Sigmoid colon (tissue), 7 donors: ENCODE data around the gene SEMA4C. TPM values are rescaled to one million over a fixed set of nuclear protein-coding genes. Genes with fewer than 3 reads are reported as not detected.

Source experiments
- DNase-seq: peaks from one replicate; pipeline ENCODE4 v3.0.0-alpha.2; 2019
- H3K27ac ChIP-seq, 4 donors: fragments of 200-600 bp; sonication (generic); one replicate each; pipeline ENCODE4 v1.5.1; 2016 to 2019; ENCODE audit warnings: mild to moderate bottlenecking in 1 of 4
- H3K27me3 ChIP-seq, 3 donors: fragments of 200-600 bp; sonication (generic); one replicate each; pipeline ENCODE4 v1.5.1; 2019; ENCODE audit warnings: mild to moderate bottlenecking in 1 of 3
- H3K36me3 ChIP-seq, 4 donors: fragments of 200-600 bp; sonication (generic); one replicate each; pipeline ENCODE4 v1.5.1; 2016 to 2019
- H3K4me1 ChIP-seq, 4 donors: fragments of 200-600 bp; sonication (generic); one replicate each; pipeline ENCODE4 v1.5.1; 2017 to 2019
- H3K4me3 ChIP-seq, 4 donors: fragments of 200-600 bp; sonication (generic); one replicate each; pipeline ENCODE4 v1.5.1; 2017 to 2019; ENCODE audit warnings: mild to moderate bottlenecking in 2 of 4, moderate library complexity in 1 of 4
- H3K9me3 ChIP-seq, 4 donors: fragments of 200-600 bp in 3 of 4; sonication (generic) in 3 of 4; one replicate each; pipeline versions ENCODE4 v1.5.1 to v1.6.1; 2013 to 2019
- EP300 ChIP-seq, 4 donors: sonication (generic); formaldehyde crosslinking; IDR thresholded peaks; one replicate each; pipeline ENCODE4 v1.6.1; 2017; ENCODE audit warnings: antibody characterized with exemption in 4 of 4
- POLR2A ChIP-seq, 2 donors: fragments of 450-650 bp; IDR thresholded peaks; one replicate each; pipeline ENCODE4 v1.6.1; 2016; ENCODE audit warnings: antibody characterized with exemption in 2 of 2, mild to moderate bottlenecking in 2 of 2, moderate library complexity in 2 of 2
- POLR2AphosphoS5 ChIP-seq, 4 donors: sonication (generic); formaldehyde crosslinking; IDR thresholded peaks; one replicate each; pipeline ENCODE4 v1.6.1; 2017; ENCODE audit warnings: antibody characterized with exemption in 4 of 4
- whole genome bisulfite sequencing, 2 donors: extraction: QIAGEN DNeasy Blood & Tissue Kit; methylation state at CpG; one replicate each; pipeline ENCODE4 v1.1.7; 2013; 5-methylcytosine and 5-hydroxymethylcytosine counted together
- intact Hi-C: fragments of 100-400 bp; cut with DNase I; formaldehyde crosslinking; loops from one replicate; pipeline ENCODE4 v1.15.1; 2023
- polyA plus RNA-seq, 3 donors: library from polyadenylated mRNA; stranded (reverse); fragments of 200-250 nt; gene quantifications; one replicate each; pipeline ENCODE4 v1.2.3, GENCODE V29; 2013
- total RNA-seq, 4 donors: library from RNA; depleted of rRNA; stranded (reverse); fragments of >200 nt; gene quantifications; one replicate each; pipeline ENCODE4 v1.1.0, GENCODE V29; 2016
- TF ChIP-seq, protein P1 (sequence below), 4 experiments: fragments of 450-650 bp in 3 of 4; fragments of 200-600 bp in 1 of 4; IDR thresholded peaks; one replicate each; pipeline ENCODE4 v1.5.1; 2016 to 2019; ENCODE audit warnings: antibody characterized with exemption in 4 of 4, mild to moderate bottlenecking in 3 of 4, moderate library complexity in 2 of 4
- donor health status: healthy with polysubstance abuse.
- donor health status: Bipolar disorder and iron deficiency.
- donor health status: healthy.

SEMA4C gene
- total and polyA plus RNA-seq, 7 donors, result 3.6 to 90.1 (median 57.1) TPM

DNA sequence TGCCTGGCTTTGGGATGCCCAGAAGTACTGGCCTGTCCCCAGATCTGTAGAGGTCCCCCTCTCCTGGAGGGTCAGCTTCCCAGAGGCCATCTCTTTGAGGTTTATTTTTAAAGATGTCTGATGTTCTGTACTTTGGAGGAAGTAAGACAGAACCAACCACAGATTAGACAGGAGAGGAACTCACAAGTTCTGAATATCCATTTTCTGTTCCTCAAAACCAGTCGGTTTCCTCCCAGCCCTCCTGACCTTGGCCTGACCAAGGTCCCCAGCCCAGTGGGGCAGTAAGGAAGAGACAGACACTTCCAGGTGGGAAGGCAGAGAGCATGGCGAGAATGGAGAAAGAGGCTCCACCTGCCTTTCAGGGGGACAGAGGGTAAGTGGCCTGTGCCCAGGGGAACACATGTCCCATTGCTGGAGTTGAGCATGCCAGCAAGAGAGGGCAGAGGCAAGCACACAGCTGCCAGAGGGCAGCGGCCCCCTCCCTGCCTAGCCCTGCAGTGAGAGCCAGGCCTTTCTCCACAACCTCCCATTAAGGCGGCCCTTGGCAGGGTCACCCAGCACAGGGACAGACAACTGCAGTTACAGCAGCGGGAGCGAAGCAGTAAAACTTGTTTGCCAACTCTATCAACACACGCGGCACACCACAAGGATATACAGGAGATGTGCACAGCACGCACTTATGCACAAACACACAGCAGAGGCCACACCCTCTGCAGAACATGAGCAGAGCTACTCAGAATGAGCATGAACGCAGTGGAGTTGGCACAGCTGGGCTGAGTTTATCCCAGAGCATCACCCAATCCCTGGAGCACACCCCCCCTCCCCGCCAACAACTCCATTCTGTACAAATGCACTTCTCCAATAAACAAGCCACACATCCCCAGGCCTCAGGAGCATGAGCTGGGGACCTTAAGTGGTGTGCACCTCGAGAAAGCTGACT lies 18.5 kb upstream of the SEMA4C start:
- TF ChIP-seq POLR2AphosphoS5 (IDR thresholded peaks at IDR 0.05) (peak in 3 of 4 donors; percentile 12 to 52 (median 46)), POLR2A (IDR thresholded peaks at IDR 0.05) (no peak)
- peak; percentile 79 for DNase-seq
- H3K4me3 ChIP-seq, result peak overlapping the region in 3 of 4 donors; percentile 35 to 37 (median 37)
- WGBS, 2 donors, result 9 to 49% methylated on average over 12 of the region's 12 CpGs
- H3K27ac ChIP-seq, result peak overlapping the region; percentile 75 to 91 (median 88)
- no peaks in the 10 kb centered on the region for H3K36me3 ChIP-seq
- intact Hi-C loops, result no loop called here
- H3K27me3 ChIP-seq, result no peaks in the 10 kb centered on the region
- peaks cover 0 to 78% (median 72%) of the 10 kb centered on the region in 4 donors for H3K4me1 ChIP-seq
- no peaks in the 10 kb centered on the region for H3K9me3 ChIP-seq

GRCh38 chr2:96887493-96888012 lies 17.7 kb upstream of the SEMA4C start:
- intact Hi-C loops, result loop anchor here (1.0 kb wide), 2 partner anchors 16 to 20 kb away; no protein-coding TSS in a partner anchor
- 66 to 71% methylated on average over 18 of the region's 18 CpGs for whole genome bisulfite sequencing, 2 donors
- peak; percentile 90 for DNase-seq
- Histone ChIP-seq H3K27me3 (no peaks in the 10 kb centered on the region), H3K27ac (peak overlapping the region; percentile 75 to 91 (median 88)), H3K36me3 (no peaks in the 10 kb centered on the region), H3K4me3 (peak overlapping the region in 3 of 4 donors; percentile 35 to 37 (median 37)), H3K4me1 (peaks cover 0 to 70% (median 65%) of the 10 kb centered on the region in 4 donors), H3K9me3 (no peaks in the 10 kb centered on the region)
- TF ChIP-seq POLR2AphosphoS5 (IDR thresholded peaks at IDR 0.05) (peak; percentile 39 to 75 (median 72)), EP300 (IDR thresholded peaks at IDR 0.05) (no peak)

GRCh38 chr2:96885432-96886347 lies 15.8 kb upstream of the SEMA4C start:
- no peak overlapping the region for H3K4me3 ChIP-seq
- no peaks in the 10 kb centered on the region for H3K36me3 ChIP-seq
- peak overlapping the region; percentile 75 to 91 (median 88) for H3K27ac ChIP-seq
- peaks cover 0 to 51% (median 47%) of the 10 kb centered on the region in 4 donors for H3K4me1 ChIP-seq
- no peaks in the 10 kb centered on the region for H3K27me3 ChIP-seq
- WGBS, 2 donors, result 91 to 93% methylated on average over 23 of the region's 23 CpGs
- intact Hi-C loops, result no loop called here
- no peaks in the 10 kb centered on the region for H3K9me3 ChIP-seq
- no peak for DNase-seq
- TF ChIP-seq POLR2A (IDR thresholded peaks at IDR 0.05), result no peak
- no peak for TF ChIP-seq EP300 (IDR thresholded peaks at IDR 0.05)
- TF ChIP-seq POLR2AphosphoS5 (IDR thresholded peaks at IDR 0.05), result no peak
- TF ChIP-seq, protein P1, sequence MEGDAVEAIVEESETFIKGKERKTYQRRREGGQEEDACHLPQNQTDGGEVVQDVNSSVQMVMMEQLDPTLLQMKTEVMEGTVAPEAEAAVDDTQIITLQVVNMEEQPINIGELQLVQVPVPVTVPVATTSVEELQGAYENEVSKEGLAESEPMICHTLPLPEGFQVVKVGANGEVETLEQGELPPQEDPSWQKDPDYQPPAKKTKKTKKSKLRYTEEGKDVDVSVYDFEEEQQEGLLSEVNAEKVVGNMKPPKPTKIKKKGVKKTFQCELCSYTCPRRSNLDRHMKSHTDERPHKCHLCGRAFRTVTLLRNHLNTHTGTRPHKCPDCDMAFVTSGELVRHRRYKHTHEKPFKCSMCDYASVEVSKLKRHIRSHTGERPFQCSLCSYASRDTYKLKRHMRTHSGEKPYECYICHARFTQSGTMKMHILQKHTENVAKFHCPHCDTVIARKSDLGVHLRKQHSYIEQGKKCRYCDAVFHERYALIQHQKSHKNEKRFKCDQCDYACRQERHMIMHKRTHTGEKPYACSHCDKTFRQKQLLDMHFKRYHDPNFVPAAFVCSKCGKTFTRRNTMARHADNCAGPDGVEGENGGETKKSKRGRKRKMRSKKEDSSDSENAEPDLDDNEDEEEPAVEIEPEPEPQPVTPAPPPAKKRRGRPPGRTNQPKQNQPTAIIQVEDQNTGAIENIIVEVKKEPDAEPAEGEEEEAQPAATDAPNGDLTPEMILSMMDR (IDR thresholded peaks at IDR 0.05), result no peak

DNA sequence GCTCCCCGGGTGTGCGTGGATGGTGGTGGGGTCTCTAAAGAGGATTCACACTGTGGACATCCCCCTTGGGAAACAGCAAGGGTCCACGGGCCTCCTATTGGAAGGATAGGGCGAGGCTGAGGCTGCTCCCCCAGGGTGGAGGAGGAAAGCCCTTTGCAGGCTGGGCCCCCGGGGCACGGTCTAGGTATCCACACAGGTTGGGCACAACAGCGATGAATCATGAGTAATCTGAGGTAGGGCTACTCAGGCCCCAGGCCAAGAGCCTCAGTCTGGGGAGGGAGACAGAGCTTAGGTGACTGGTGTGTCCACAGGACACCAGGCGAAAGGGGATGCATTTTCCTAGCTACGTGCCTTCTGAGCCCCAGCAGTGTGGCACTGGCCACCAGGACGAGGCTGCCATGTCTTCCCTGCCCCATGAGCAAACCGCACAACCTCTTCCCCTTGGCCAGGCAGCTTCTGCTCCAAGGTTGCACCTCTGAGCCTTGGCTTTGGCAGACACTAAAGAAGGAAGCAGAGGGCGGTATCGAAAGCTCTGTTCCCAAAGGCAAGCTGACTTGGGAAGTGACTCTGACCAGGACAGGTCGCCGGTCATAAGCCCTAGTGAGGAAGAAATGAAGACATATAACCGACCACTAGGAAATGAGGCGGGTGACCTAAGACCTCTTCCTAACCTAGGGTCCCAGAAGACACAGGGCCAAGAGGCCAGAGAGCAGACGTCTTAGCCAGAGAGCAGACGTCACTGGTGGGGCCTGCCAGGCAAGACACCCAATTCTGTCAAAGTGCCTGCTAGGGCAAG lies 14.6 kb upstream of the SEMA4C start:
- TF ChIP-seq POLR2AphosphoS5 (IDR thresholded peaks at IDR 0.05) (no peak), POLR2A (IDR thresholded peaks at IDR 0.05) (no peak), EP300 (IDR thresholded peaks at IDR 0.05) (no peak)
- no peaks in the 10 kb centered on the region for H3K36me3 ChIP-seq
- intact Hi-C loops, result no loop called here
- H3K4me3 ChIP-seq, result no peak overlapping the region
- no peak for DNase-seq
- no peaks in the 10 kb centered on the region for H3K9me3 ChIP-seq
- WGBS, 2 donors, result 89 to 91% methylated on average over 19 of the region's 19 CpGs
- H3K27me3 ChIP-seq, result no peaks in the 10 kb centered on the region
- peaks cover 0 to 46% (median 38%) of the 10 kb centered on the region in 4 donors for H3K4me1 ChIP-seq
- peak overlapping the region in 3 of 4 donors; percentile 87 to 91 (median 89) for H3K27ac ChIP-seq

- WGBS, 2 donors, result 87 to 90% methylated on average over 9 of the region's 9 CpGs
- intact Hi-C loops, result no loop called here
- no peak overlapping the region for H3K27ac ChIP-seq
- no peak for DNase-seq
- no peak overlapping the region for H3K4me3 ChIP-seq
- TF ChIP-seq, protein P1 (IDR thresholded peaks at IDR 0.05), result no peak
- TF ChIP-seq POLR2A (IDR thresholded peaks at IDR 0.05), result no peak
- no peak for TF ChIP-seq EP300 (IDR thresholded peaks at IDR 0.05)
- H3K36me3 ChIP-seq, result no peaks in the 10 kb centered on the region
- peaks cover 0 to 36% (median 27%) of the 10 kb centered on the region in 4 donors for H3K4me1 ChIP-seq
- H3K9me3 ChIP-seq, result no peaks in the 10 kb centered on the region
- H3K27me3 ChIP-seq, result no peaks in the 10 kb centered on the region
These were observed 13.4 kb upstream of the SEMA4C start for GRCh38 chr2:96883306-96883705.
